ENCODE data around the gene DDB1. TPM values are rescaled to one million over a fixed set of nuclear protein-coding genes. Genes with fewer than 3 reads are reported as not detected.

Gene DDB1
- total RNA-seq, 1 donor from 2014 or later: 243 TPM

DNA sequence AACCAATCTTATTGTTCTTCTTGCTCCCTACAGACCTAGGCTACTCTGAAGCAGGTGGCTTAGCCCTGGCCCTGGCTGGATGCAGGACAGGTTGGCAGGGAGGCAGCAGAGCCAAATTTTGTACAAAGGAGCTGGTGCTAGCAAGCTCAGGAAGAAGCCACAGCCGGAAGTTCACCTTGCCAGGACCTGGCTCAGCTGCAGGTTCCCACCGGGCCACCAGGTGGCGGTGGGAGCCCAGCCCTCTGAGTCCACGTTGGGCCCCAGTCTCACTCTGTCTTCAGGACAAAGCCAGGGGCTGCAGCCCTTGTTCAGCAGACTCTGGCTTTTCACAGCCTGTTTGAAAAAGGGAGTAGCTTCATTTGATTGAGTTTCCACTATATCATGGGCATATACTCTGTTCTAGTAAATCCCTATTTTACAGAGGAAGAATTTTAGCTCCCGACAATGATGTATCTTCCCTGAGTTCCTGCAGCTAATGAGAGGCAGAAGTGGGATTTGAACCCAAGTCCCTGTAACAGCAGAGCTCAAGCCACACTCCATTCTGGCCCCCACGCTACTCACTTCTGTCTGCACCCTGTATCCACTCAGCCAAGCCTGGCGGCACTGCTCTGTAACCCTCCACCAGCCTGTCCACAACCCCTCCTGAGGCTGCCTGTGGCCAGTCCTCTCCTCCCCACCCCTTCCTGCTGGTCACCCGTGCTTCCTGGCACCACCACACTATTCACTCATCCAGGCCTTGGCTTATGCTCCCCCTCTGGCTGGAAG, 3.4 kb upstream of the DDB1 start:
- peak; percentile 76 for DNase-seq (ENCODE audit: low spot score)

- DNase-seq (ENCODE audit: low spot score): peak; percentile 32
Measured at GRCh38 chr11:61335355-61335710, 2.4 kb upstream of the DDB1 start.

DNA sequence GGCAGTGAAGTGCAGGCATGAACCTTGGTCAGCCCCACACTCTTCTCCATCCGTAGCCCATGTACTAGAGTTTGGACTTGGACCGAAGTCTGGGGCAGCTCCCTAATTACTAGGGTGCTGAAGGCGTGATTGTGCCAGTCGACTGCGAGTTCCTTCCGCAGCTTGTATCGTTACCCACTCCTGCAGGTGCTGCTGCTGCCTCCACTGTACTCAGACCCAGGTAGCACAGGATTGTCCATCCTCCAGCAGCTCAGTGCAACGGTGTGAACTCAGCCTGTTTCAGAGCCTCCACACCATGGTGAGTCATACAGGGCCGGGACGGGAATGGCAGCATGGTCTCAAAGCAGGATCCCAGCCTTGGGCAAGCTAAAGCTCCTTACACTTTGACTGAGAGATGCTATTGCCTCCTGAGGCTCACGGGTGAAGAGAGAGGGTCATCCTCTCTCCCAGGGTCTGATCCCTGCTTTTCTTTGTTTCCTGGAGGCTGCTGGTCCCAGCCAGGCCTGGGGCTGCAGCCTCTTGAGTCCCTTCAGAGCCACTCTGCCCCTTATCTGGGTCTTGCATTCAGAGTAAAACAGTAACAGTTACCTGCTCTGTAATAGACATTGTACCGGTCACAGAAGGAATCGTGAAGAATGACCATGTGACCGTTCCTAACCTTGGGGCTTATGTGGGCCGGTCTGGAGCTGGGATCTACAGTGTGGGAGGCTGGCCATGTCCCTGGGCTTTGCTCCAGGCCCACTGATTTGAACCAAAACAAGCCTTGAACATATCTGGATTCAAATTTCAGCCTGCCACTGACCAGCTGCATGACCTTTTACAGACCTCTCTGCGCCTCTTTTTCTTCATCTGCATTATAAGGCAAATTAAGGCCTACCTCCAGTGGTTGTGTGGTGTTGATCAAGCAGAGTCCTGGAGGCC, 1.8 kb upstream of the DDB1 start:
- no peak for DNase-seq (ENCODE audit: low spot score)

DNA sequence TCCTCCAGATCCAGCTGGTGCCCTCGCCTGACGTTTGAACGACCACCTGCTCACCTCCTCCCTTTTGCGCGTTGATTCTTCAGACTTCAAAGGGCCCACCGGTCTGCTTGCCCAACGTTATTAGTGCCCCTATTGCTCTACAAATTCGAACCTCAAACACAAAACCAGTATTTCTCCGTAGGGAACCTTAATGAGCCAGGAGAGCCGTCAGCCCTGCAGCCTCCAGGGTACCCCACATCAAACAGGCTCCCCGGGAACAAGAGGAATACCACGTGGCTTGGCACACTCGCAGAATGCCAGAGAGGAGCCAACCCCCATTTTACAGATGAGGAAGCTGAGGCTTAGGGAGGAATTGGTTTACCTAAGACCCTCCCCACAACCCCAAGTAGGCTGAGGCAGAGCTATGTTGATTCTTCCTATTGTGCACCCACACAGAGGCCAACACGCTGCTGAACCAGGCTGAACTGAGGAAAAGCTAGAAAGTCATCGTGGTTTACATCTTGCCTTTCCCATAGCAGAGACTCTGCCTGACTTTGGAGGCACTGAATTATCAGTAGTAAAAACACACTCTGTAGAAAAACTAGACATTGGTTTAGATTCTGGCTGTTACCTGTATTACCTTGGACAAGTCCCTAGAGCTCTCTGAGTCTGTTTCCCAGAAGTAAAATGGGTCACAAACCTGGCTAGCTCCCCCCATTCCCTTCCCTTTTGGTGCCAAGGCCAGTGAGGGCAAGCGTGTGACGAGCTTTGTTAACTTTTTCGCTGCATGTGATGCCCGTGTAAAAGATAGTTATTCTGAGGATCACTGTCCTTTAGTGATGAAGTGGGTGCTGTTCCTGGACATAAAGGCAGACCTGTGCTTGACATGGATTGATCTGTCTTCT, 887 bp upstream of the DDB1 start:
- no peak for DNase-seq (ENCODE audit: low spot score)

- peak; percentile 27 for DNase-seq (ENCODE audit: low spot score)
Measured at GRCh38 chr11:61332281-61332796, 566 bp downstream of the DDB1 start.

DNA sequence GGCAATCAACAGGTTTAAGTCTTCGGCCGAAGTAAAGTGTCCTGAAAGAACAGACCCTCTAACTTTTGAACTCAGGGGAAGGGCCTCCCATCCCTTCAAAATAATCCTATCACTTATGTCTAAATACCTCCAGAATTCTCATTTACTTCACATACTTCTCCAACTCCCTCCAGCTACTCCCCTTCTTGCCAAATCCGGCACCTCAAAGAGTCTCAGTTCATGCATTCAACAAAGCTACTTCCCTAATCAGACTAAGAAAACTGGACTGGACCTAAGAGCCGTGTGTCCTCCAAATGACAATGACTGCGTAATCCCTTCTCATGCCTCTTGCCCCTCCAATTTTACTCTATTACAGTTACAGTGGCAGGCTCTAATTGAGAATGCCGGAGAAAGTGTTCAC, 1.3 kb downstream of the DDB1 start:
- DNase-seq (ENCODE audit: low spot score): no peak

DNA sequence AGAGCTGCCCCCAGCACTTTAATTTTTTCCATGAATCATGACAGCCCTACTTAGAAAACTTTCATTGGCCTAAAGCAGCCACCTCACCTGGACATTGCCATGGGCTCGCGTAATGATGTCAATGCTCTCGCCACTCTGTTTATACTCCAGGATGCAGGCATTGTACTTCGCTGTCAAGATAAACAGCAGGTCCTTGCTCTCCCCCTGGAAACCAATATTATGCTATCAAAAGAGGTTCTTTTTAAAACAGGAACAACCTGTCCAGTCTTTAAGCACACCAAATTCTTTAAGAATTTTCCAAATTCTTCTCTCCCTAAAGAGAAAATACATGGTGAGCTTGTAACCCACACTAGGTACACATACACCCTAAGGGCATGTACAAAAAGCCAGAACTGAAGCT, 3.0 kb downstream of the DDB1 start:
- DNase-seq (ENCODE audit: low spot score): peak; percentile 15

GRCh38 chr11:61328351-61328750, 4.6 kb downstream of the DDB1 start:
- no peak for DNase-seq (ENCODE audit: low spot score)

- DNase-seq (ENCODE audit: low spot score): no peak
Measured at GRCh38 chr11:61327669-61328071, 5.2 kb downstream of the DDB1 start.

GRCh38 chr11:61325649-61326414, 7.1 kb downstream of the DDB1 start:
- DNase-seq (ENCODE audit: low spot score): peak; percentile 60

DNA sequence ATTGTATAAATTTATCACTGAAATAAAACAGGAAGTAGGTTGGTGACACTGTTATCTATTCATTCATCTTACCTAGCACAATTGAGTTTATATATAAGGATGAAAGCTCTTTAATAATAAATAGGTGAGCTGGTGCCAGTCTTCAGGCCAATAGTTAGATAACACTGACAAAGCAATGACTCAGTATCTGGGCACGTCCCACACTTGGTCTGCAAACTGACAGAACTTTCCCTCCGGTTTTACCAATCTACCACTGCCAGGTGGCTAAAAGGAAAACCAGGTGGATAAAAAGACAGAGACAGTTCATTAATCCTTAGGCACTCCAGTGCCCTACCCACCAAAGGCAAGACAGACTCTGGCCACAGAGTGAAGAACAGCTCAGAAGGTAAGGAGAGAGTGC, 17.6 kb downstream of the DDB1 start:
- no peak for DNase-seq (ENCODE audit: low spot score)

DNA sequence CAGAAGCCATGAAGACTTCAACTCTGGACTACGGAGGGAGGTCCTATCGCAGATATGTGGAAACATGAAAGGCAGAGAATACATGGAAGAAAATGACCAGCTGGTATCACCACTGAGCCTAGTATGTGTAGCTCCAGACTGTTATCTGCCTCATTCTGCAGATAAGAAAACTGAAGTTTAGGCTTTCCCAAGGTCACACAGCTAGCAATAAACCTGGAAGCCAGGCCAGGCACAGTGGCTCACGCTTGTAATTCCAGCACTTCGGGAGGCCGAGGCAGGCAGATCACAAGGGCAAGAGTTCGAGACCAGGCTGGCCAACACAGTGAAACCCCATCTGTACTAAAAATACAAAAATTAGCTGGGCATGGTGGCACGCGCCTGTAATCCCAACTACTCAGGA, 22.2 kb downstream of the DDB1 start:
- DNase-seq (ENCODE audit: low spot score): no peak

DNA sequence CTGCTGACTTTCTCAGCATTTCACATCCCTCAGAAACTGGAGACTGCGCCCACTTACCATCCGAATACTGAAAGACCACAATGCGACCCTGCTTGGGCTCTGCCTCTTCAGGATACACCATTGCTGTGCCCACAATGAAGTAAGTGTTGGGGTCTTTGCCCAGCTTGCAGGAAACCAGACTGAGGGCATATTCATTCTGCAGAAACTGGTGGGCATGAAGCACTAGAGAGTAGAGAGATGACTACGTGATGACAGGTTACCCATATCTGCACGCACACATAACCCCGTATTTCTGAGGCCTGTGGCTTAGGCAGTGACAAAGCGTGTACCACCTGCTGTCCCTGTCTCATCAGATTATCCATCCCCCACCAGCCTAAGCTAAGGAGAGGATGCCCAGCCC, 23.2 kb downstream of the DDB1 start:
- no peak for DNase-seq (ENCODE audit: low spot score)

- DNase-seq (ENCODE audit: low spot score): no peak
Measured at GRCh38 chr11:61309141-61309540, 23.8 kb downstream of the DDB1 start.

GRCh38 chr11:61307354-61307753, 25.6 kb downstream of the DDB1 start:
- no peak for DNase-seq (ENCODE audit: low spot score)

- no peak for DNase-seq (ENCODE audit: low spot score)
Measured at GRCh38 chr11:61306221-61306620, 26.7 kb downstream of the DDB1 start.

DNA sequence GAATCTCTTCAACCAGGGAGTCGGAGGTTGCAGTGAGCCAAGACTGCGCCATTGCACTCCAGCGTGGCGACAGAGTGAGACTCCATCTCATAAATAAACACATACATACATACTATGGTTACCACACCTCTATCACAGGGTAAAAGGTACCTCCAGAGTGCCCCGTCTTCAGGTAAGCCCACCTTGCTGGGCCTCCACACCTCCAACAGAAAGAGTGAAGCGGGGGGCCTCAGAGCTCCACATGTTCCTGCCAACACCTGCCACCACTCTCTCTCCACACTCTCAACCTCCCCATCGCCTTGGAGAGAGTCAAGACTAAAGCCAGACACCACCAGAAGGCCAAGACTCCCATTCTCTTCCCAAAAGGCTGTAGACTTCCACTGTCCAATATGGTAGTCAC, 27.5 kb downstream of the DDB1 start:
- DNase-seq (ENCODE audit: low spot score): no peak

DNA sequence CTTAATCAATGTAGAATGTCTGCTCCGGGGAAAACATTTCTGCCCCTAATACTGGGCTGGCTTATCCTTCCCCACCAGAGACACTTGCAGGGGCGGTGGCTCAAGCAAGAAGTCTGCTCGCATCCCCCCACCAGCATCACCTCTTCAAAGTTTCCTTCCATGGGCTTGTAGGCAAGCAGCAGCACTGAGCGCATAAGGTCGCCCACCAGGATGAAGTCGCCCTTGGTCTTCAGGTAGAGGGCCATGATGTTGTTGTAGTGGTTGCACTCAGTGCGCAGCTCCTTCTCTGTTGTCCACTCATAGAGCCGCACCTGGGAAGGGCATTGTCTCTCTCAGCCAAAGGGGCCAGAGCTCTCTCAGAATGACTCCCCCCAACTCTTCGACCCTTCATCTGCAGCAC, 29.2 kb downstream of the DDB1 start:
- DNase-seq (ENCODE audit: low spot score): no peak

- no peak for DNase-seq (ENCODE audit: low spot score)
Measured at GRCh38 chr11:61302550-61302949, 30.4 kb downstream of the DDB1 start.

- DNase-seq (ENCODE audit: low spot score): no peak
Measured at GRCh38 chr11:61298663-61299244, 34.2 kb downstream of the DDB1 start.

DNA sequence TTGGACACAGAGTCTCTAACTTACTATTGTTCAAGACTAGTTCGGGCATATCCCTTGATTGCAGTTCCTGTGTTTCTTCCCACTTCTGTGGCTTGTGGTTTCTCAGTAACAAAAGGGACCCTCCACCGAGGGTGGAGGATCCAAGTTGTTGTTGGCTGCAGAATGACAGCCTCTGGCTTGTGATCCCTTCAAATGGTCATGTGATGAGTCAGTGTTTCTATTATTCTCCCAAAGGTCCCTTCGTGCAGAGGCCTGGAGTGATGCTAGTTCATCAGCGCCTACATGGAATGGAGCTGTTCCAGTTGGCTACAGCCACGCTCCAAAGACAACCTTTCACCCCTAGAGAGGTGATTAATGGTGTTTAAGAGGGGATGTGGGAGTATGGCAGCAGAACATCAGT, 35.2 kb downstream of the DDB1 start:
- no peak for DNase-seq (ENCODE audit: low spot score)

Data from umbilical cord (tissue), 2 donors.